GM20431 (cell line): Measurements from ENCODE around the gene PDE6H.

Experiments used
- in situ Hi-C: fragments of 300-500 bp; cut with MseI, MboI; formaldehyde crosslinking; loops from one replicate; pipeline ENCODE4 v1.15.0; 2020; ENCODE audit warnings: low sequenced_read_pairs; ENCODE audit not compliant: unreplicated experiment

Gene PDE6H

DNA sequence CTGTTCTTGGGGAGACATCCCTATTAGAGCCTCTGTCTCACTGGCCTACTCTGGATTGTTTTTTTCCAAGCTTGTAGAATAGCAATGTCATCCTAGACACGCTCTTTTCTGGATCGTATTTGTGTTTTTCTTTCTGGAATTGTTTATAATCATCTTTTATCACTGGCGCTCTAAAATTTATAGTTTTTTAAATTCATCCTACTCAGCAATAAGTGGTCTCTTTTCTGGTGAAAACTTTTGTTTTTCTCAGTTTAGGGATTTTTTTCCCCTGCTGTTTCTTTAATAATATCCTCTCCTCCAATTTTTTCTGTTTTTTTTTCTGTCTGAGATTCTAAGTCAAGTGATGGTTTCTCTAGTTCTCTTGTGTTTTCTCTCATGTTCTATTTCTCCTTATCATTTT, 25.2 kb downstream of the PDE6H start:
- in situ Hi-C loops: loop anchor here (10.0 kb wide), 1 partner anchor 143 kb away; no protein-coding TSS in a partner anchor

DNA sequence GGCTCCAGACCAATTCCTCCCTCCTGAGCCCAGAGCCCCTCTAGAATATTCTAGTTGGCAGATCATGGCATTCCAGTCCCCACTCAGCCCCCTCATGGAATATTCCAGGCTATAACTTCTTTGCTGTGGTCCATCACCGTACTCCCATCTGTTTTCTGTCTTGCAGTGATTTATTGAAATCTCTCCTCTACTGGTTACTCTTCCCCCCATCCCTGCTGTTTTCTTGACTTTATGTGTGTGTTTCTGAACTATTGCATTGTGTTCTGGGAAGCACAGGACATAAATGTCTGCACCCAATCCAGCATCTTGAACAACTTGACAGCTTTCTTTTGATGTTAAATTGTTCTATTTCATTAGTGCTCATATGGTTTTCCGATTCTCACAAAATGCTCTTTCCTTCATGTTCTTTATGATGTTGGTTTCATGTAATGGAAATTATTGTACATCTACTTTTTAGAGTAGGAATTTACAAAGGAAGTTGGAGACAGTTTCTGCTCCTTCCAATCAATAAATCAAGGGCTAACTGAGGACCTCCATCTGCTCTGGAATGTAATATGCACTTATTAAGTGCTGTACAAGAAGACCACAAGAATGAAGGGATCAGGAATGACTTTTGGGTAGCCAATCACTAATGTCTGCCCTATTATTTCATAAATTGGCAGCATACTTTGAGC, 26.3 kb downstream of the PDE6H start:
- in situ Hi-C loops: loop anchor here (10.0 kb wide), 1 partner anchor 144 kb away; no protein-coding TSS in a partner anchor

DNA sequence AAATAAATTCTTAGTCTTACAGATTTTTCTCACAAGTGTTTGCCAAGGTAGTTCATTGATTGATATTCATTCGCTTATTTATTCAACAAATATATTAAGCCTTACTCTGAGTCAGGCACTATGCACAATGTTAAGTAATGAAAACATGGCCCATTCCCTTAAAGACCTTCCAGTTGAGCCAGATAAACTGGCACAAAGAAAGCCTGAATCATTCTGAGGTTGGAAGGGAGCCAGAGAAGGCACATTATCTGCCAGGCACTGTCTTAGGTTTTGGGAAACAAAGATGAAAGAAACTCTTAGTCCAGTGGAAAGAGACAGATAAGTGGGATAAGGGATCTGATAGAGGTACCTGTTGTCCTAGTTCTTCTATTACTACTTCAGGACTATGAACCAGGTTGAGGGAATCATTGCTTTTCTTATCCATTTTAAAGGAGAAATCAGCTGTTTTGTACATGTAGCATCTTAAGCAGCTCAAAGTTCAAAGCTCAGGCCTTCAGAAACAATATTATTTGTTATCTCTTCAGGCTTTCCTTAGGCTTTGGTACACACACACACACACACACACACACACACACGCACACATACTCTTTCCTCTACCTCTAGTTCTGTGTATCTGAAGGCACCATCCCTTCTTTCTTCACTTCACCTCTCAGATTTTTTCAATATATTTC, 27.0 kb downstream of the PDE6H start:
- in situ Hi-C loops: loop anchor here (10.0 kb wide), 1 partner anchor 145 kb away; no protein-coding TSS in a partner anchor

DNA sequence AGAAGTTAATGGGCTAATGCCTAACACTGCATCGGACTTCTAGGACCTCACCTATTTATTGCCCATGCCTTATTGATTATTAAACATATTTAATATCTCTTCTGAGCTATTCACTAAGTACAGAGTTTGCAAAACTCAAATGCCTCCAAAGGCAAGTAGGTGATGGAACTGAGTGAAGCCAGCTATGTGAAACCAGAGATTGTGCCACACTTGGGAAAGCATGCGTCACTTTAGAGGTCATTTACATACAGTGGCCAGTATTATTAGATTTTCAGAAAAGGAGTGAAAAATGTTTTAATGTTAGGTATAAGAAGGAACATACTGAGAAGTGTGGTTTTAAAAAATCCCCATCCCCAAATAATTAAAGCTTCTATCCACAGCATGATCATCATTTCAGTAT, 27.7 kb downstream of the PDE6H start:
- in situ Hi-C loops: no loop called here

DNA sequence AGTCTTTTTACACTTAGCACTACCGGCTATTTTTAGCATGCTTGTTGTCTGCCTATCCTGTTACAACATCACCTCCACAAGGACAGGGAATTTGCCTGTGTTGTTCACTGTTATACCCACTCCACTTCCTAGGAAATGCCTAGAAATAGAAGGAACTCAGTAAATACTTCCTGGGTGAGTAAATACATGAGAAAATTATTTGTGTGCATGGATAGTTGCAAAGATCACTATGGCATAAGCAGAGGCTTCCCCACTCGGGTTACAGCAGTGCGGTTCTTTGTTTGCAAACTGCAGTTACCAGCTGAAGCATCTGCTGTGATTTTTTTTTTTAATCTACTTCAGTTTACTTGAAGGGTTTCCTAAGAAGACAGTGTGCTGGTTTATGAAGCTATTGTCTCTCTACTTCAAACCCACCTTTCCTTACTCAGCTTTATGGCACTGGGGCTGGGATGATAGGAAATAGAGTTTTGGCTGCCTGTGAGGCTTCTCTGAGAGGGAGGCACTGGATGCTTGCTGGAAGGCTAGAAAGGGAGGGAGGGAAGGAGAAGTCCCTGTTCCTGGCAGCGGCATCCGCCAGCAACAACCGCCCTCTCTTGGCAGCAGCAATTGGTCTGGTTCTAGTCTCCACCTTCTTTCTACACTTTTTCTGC, 29.0 kb downstream of the PDE6H start:
- in situ Hi-C loops: no loop called here

DNA sequence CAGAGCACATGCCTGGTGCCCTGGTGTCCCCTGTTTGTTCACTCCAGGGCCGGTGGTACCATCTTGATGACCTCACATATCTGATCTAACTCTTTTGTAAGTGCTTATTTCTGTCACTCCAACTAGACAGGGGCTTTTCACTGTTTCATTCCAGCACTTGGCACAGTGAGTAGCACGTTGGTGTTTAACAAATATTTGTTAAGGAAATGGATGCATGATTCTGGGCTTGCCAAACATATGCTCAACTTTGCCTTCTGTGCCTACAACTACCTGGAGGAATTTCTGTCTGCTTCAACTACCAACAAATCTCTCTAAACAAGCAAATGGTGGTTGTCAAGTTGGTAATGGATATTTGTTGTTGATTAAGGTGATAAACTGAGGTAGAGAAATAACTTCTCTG, 31.6 kb downstream of the PDE6H start:
- in situ Hi-C loops: no loop called here

DNA sequence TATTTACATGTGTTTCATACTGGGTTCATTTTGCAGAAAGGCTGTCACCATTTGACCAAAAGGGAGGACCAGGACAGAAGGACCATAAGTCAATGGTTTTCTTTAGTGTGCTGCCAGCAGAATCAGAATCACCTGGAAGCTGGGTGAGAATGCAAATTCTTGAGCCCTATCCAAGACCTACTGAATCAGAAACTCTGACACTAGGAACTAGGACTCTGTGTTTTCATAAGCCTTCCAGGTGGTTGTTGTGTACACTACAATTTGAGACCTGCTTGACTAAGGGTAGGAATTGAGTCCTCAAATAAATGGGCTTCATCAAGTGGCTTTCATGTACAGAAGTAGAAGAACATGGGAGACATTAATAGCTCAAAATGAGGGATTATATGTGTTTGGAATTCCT, 32.2 kb downstream of the PDE6H start:
- in situ Hi-C loops: no loop called here

DNA sequence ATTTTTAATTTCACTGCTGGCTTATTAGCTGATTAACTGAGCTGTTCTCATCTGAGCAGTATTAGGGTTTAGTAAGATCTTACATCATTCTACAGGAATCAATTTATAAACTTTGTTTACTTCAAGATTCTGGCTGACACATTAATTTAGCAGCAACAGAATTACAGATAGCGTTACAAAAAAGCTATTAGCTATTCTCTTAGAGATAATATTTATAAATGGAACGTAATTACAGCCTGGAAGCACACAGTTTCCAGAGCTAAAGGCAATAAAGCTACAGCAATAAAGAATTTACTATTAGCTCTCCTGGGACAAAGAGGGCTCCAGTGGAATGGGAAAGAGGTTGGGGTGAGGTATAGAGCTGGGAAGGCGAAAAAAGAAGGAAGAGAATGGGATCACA, 34.7 kb downstream of the PDE6H start:
- in situ Hi-C loops: no loop called here

DNA sequence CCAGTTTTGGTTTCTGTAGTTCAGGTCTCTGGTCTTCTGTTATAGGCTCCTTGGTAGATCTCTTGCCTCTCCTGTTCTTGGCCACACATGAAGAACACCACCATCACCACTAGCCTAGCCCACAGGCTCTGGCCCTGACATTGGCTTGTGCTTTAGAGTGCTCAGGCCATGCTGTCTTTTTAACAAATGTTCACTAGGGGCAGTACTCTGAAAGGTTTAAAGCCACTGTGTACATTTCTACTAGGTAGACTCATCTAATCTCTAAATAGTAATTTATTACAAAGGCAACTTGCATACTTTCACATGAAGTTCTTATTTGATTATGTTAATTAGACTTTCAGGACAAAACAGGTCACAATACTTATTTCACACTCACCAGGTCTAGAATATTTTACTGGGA, 38.3 kb downstream of the PDE6H start:
- in situ Hi-C loops: no loop called here

DNA sequence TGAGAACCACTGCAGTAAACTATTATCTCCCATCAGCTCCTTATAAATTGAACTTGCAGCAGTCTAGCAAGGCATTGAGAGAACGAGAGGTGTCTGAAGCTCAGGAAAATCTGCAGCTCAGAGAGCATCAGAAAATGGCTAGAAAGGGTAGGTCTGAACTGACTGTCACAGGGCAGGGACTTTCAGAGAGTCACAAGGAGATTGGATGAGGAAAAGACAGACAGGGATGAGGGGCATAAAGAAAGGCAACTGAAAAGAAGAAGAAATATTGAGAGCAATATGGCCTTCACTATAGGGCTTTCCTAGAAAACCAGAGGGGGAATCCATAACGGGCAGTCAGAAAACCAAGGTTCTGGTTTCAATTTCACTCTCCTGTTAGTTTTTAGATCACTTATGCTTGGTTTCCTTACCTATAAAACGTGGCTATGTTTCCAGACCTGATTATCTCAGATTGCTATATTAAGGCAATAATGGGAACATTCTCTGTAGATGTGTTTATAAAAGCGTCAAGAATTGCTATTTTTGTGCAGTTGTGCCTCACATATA, 40.9 kb downstream of the PDE6H start:
- in situ Hi-C loops: no loop called here

DNA sequence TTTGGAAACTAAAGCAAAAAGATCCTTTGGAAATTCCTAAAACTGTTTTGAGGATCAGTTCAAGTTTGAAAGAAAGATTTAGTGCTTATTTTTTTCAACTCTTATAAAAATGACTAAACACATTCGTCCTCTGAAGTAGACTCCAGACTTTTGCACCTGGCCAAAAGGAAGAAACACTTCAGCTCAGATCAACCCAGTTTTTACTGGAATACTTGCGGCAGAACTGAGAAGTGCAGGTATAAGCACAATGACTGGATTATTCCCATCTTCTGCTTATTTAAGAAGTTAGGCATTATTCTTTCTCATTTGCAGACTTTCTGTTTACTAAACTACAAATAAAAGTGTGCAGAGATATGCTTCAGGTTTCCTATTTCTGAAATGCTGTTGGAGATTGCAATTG, 41.9 kb downstream of the PDE6H start:
- in situ Hi-C loops: no loop called here

DNA sequence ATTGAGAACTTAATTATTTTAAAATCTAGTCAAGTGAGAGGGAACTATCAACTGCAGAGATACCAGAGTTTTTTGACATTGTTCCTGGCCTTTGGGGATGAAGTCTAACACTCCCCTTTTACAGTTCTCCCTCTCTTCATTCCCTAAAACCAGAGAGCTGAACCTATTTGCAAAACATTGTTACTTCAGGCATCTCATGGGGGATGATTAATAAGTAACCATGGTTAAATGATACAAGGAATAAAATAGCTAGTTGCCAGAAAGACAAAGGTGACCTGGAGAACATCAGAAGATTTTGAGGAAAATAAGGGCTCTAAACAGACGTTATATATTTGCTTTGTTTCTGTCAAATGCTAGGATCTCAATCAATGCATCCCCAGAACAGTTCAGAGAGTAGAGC, 42.3 kb downstream of the PDE6H start:
- in situ Hi-C loops: no loop called here

DNA sequence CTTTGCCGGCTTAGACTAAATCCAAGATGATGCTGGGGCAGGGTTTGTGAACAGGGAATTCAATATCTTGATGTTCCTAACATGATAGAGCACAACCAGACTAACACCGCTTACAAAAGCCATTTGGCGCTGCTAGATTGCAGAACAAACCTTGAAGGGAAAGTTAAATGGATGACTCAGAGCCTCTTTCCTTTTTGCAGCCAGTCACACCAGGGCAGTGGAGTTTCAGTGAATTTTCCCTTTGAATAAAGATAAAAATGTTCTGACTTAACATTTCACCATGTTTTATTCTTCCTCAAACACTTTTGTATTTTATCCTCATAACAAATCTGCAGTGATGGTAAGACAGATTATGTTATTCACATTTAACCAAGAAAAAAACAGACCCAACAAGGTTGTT, 47.3 kb downstream of the PDE6H start:
- in situ Hi-C loops: no loop called here
